GM10266 (cell line): Measurements from ENCODE around the gene SMYD2.

ENCODE experiments used
- DNase-seq: peaks from one replicate; pipeline ENCODE4 v3.0.0; 2012; ENCODE audit errors: extremely low spot score
- TF ChIP-seq, protein P1 (sequence below): IDR thresholded peaks from 2 replicates; pipeline ENCODE4 v1.5.1; 2012; ENCODE audit warnings: mild to moderate bottlenecking, low read depth; ENCODE audit not compliant: control insufficient read depth, insufficient read depth; ENCODE audit errors: missing control alignments

SMYD2 gene, protein sequence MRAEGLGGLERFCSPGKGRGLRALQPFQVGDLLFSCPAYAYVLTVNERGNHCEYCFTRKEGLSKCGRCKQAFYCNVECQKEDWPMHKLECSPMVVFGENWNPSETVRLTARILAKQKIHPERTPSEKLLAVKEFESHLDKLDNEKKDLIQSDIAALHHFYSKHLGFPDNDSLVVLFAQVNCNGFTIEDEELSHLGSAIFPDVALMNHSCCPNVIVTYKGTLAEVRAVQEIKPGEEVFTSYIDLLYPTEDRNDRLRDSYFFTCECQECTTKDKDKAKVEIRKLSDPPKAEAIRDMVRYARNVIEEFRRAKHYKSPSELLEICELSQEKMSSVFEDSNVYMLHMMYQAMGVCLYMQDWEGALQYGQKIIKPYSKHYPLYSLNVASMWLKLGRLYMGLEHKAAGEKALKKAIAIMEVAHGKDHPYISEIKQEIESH

DNA sequence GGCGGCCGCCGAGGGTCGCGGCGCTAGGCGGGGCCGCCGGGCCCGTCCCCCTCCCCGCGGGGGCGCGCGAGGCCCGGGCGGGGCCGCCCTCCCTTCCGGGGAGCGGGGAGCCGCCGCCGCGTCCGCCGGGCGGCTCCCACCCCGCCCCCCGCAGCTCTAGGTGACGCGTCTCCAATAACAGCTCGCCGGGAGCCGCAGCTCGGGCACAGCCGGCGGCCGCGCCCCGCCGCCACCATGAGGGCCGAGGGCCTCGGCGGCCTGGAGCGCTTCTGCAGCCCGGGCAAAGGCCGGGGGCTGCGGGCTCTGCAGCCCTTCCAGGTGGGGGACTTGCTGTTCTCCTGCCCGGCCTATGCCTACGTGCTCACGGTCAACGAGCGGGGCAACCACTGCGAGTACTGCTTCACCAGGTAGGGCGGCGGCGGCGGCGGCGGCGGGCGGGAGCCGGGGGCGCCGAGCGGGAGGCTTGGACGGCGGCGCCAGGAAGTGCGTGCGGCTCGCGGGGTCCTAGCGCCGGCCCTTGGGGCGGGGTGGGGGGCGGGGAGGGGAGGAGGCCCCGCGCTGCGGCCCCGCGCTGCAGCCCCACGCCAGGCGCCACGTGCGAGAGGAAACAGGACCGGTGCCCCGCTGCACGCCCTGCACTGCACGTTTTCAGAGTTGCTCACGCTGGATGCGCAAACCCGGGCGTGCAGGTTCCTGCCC lies at the start of gene SMYD2:
Gene SMYD2, plus strand, starts transcription at position 139 of the 699 bp plus-strand sequence. Its CDS starts 96 bp downstream, at position 235.
- peak; percentile 89 for DNase-seq
- TF ChIP-seq, protein P1, sequence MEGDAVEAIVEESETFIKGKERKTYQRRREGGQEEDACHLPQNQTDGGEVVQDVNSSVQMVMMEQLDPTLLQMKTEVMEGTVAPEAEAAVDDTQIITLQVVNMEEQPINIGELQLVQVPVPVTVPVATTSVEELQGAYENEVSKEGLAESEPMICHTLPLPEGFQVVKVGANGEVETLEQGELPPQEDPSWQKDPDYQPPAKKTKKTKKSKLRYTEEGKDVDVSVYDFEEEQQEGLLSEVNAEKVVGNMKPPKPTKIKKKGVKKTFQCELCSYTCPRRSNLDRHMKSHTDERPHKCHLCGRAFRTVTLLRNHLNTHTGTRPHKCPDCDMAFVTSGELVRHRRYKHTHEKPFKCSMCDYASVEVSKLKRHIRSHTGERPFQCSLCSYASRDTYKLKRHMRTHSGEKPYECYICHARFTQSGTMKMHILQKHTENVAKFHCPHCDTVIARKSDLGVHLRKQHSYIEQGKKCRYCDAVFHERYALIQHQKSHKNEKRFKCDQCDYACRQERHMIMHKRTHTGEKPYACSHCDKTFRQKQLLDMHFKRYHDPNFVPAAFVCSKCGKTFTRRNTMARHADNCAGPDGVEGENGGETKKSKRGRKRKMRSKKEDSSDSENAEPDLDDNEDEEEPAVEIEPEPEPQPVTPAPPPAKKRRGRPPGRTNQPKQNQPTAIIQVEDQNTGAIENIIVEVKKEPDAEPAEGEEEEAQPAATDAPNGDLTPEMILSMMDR: no peak

DNA sequence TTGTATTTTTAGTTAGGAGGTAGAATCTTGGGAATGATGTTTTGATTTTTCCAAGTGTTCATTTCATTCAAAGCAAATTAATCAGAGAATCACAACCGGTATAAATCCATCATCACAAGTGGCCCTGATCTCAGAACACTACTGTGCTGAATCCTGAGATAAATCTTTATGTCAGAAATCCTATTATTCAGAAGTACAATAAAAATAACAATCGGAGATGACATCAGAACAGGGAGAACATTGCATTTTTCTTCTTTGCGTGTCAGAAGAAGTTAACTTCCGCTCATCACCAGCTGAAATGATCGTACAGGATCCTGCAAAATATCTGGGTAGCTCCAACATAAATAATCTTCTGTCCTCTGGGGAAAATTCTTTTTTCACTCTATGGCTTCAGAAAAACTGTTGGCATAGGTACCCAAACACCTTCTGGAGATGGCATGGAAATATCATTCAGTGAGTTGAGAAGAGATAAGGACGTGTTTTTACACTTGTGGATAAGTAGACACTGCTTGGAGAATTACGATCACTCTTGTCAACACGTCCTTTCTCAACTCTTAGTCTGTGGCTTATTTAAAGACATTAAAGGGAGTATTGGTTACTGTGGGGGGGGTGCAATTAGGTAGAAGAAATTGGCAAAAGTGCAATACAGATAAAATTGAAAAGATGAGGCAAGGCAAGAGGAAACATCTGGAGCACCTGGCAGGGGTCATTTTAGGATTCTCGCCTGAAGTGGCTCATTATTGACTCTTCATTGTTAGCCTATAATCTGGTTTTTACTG lies 46.9 kb upstream of the SMYD2 start:
- TF ChIP-seq, protein P1: no peak
- DNase-seq: no peak

DNA sequence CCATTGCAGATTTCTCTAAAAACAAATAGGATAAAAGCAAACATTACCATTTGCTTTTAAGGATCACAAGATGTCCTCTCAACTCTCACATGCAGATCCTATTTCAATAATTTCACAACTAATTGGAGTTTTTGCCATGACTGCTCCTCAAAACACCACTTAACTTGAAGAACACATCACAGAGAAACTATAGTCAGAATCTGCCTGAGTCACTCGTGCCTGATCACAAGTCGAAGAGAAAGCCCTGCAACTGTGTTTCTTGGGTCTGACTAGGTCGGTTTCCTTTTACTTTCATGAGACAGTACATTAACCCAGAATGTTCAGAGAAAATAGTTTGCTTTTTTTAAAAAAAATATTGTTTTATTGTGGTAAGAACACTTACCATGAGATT lies 46.3 kb upstream of the SMYD2 start:
- DNase-seq: no peak
- TF ChIP-seq, protein P1: no peak

DNA sequence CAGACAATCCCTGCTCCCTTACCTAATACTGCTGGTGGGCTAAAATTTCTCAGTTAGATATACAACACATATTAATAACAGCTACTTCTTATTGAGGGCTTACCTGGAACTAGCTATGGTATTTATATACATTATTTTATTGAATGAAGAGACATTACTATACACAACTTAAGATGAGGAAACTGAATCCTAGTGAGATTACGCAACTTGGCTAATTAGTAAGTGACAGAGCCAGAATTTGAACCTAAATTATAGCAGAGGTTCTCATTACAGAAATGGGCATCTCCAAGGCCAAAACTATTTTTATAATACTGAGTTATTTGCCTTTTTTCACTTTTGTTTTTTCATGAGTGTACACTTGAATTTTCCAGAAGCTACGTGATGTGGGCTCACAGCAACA lies 44.5 kb upstream of the SMYD2 start:
- DNase-seq: no peak
- TF ChIP-seq, protein P1: no peak

DNA sequence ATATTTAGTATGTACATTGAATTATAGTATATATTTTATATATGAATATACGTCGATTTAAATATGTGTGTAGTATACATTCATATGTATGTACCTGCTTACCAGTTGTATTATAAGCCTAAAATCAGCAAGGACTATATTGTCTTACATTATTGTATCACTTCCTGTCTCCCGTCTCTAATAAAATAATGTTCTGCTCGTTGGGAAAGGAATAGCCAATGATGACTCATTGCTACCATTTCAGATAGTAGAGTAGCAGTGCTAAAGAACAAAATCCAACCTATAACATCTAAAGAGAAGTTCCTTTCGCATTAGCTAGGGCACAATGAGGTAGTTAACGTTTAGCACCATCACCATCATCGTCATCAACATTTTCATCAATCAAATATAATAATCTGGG lies 39.9 kb upstream of the SMYD2 start:
- no peak for DNase-seq
- TF ChIP-seq, protein P1: no peak

DNA sequence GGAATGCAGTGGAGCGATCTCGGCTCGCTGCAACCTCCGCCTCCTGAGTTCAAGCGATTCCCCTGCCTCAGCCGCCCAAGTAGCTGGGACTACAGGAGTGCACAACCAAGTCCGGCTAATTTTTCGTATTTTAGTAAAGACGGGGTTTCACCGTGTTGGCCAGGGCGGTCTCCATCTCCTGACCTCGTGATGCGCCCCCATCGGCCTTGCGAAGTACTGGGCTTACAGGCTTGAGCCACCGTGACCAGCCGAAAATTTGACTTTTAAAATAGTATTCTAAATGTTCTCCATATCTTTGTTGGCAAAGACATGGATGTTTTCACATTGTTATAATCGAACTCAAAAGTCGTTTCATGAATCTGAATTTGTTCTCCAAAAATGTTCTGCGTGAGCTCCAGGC lies 36.7 kb upstream of the SMYD2 start:
- no peak for DNase-seq
- TF ChIP-seq, protein P1: no peak

DNA sequence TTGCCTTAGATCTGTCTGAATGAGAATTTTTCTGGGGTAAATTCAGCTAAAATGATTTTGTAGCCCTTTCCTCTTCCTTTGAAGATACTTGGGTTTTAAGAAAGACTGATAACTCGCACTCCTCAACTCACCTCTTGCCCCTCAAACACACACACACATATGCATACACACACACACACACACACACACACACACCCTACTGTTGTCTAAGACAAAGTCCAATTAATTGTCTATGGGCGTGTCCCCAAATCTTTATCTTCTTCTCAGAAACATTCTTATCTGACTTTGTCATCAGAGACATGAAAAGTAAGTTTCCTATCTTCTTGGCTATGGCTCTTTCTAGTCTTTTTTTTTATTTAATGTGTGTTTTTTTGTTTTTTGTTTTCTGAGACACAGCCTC lies 36.1 kb upstream of the SMYD2 start:
- DNase-seq: no peak
- TF ChIP-seq, protein P1: no peak
